Caco-2 (cell line): Measurements from ENCODE around the gene KAT7. TPM values are rescaled to one million over a fixed set of nuclear protein-coding genes. Genes with fewer than 3 reads are reported as not detected.
A peak's percentile ranks its signal among the peaks of the same experiment; 100 is the strongest.

Source experiments
- BruUV-seq: library from RNA; stranded (reverse); fragments of 400-500 nt; replicated peaks from 2 replicates; lab custom pipeline; 2021; lab: Mats Ljungman, UMichigan
- CTCF ChIA-PET: fragments of 300-600 bp; sonication (Branson Sonifier 250); formaldehyde crosslinking; loops from one replicate; lab custom pipeline; 2022; ENCODE audit warnings: antibody characterized with exemption; lab: Charles Lee
- POLR2A ChIA-PET: fragments of 300-600 bp; sonication (Branson Sonifier 250); formaldehyde crosslinking; loops from one replicate; lab custom pipeline; 2022; ENCODE audit warnings: antibody characterized with exemption; lab: Charles Lee
- DNase-seq, 2 experiments: peaks; one replicate each; pipeline versions ENCODE4 v3.0.0 to v3.0.0-alpha.2; 2020 to 2022
- H3K27me3 ChIP-seq: replicated peaks from 2 replicates; pipeline ENCODE4 v1.6.0; 2011; ENCODE audit warnings: low read length; ENCODE audit not compliant: control insufficient read depth, insufficient read depth
- H3K36me3 ChIP-seq: 2 replicates; pipeline ENCODE4 v1.5.1; 2011; ENCODE audit warnings: low read length; ENCODE audit not compliant: control insufficient read depth, insufficient read depth
- H3K4me1 ChIP-seq: fragments of 250-450 bp; sonication (Bioruptor Pico); 2 replicates; pipeline ENCODE4 v1.5.1; 2020; ENCODE audit warnings: mild to moderate bottlenecking
- H3K4me3 ChIP-seq: 2 replicates; pipeline ENCODE4 v1.5.1; 2011; ENCODE audit warnings: low read depth, mild to moderate bottlenecking, control low read depth, low read length
- H3K9me3 ChIP-seq: fragments of 250-450 bp; sonication (Bioruptor Pico); 2 replicates; pipeline ENCODE4 v1.5.1; 2020; ENCODE audit warnings: mild to moderate bottlenecking, moderate library complexity
- H3K27ac Mint-ChIP-seq: one replicate; pipeline ENCODE4 v1.8.0; 2022; ENCODE audit warnings: mixed read lengths; ENCODE audit not compliant: unreplicated experiment
- H3K27me3 Mint-ChIP-seq: one replicate; pipeline ENCODE4 v1.8.0; 2022; ENCODE audit warnings: mixed read lengths; ENCODE audit not compliant: insufficient read depth, unreplicated experiment
- H3K36me3 Mint-ChIP-seq: one replicate; pipeline ENCODE4 v1.8.0; 2022; ENCODE audit warnings: mild to moderate bottlenecking, mixed read lengths; ENCODE audit not compliant: insufficient read depth, unreplicated experiment
- H3K4me1 Mint-ChIP-seq: one replicate; pipeline ENCODE4 v1.8.0; 2022; ENCODE audit warnings: low read depth, mixed read lengths; ENCODE audit not compliant: unreplicated experiment
- H3K4me3 Mint-ChIP-seq: one replicate; pipeline ENCODE4 v1.8.0; 2022; ENCODE audit warnings: mild to moderate bottlenecking, moderate library complexity, mixed read lengths; ENCODE audit not compliant: unreplicated experiment
- H3K9me3 Mint-ChIP-seq: one replicate; pipeline ENCODE4 v1.8.0; 2022; ENCODE audit warnings: mixed read lengths; ENCODE audit not compliant: unreplicated experiment
- intact Hi-C: fragments of 100-400 bp; cut with micrococcal nuclease; formaldehyde crosslinking; loops from one replicate; pipeline ENCODE4 v1.10.0; 2022; ENCODE audit not compliant: unreplicated experiment
- total RNA-seq: library from RNA; stranded (reverse); gene quantifications from 2 replicates; pipeline ENCODE4 v1.2.3, GENCODE V29; 2022
- TF ChIP-seq, protein P1 (sequence below), 2 experiments: fragments of 200-600 bp in 1 of 2; IDR thresholded peaks; 1 replicate in 1 of 2; 2 replicates in 1 of 2; pipeline versions ENCODE4 v1.5.1 to v1.8.0; 2011 to 2022; ENCODE audit warnings: antibody characterized with exemption in 1 of 2, control low read depth in 1 of 2, inconsistent platforms in 1 of 2, low read depth in 1 of 2, low read length in 1 of 2, mild to moderate bottlenecking in 1 of 2, moderate library complexity in 1 of 2; ENCODE audit not compliant: insufficient read depth in 1 of 2, severe bottlenecking in 1 of 2, unreplicated experiment in 1 of 2

Gene KAT7
- total RNA-seq, 1 experiment from 2014 or later = 137 TPM

DNA sequence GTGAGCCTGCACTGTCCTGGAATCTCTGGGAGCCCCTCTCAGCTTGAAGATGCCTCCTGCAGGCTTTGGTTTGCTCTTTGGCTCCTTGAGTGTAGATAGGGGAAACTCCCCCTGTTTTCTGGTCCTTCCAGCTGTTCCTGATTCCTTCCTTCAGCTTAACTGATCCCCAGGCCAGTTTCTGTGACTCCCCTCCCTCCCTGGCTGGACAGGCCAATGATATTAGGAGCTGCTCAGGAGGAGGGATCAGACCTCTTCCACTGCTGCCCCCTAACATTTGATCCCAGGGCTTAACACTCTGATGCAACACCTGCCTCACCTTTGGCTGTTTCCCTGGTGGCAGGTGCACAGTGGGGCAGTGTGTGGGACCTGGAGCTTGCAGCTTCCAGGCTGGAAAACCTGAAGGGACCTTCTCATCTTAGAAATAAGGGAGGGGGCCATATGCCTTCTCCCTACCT is 59.6 kb downstream of the KAT7 start, which contains the start of gene TAC4:
TSS of gene TAC4 (minus strand) at position 51 of the 455 bp plus-strand sequence. CDS start 52 bp downstream, outside the sequence.
- H3K4me3 ChIP-seq = no peak within 1 kb of the TSS
- no TSS peak for BruUV-seq
- no peaks in the 10 kb centered on the region for H3K9me3 ChIP-seq
- Mint-ChIP-seq H3K27me3 (no peaks in the 10 kb centered on the region), H3K4me3 (peak within 1 kb of the TSS; percentile 56), H3K27ac (peak within 1 kb of the TSS; percentile 47), H3K9me3 (no peaks in the 10 kb centered on the region), H3K36me3 (peaks cover 20% of the 10 kb centered on the region), H3K4me1 (peaks cover 22% of the 10 kb centered on the region)
- DNase-seq = peak; percentile 87 to 92
- H3K4me1 ChIP-seq = peaks cover 27% of the 10 kb centered on the region
- intact Hi-C loops = loop anchor here (2.0 kb wide), 1 partner anchor 139 kb away; no protein-coding TSS in a partner anchor
- POLR2A ChIA-PET = interaction anchor here (0.5 to 1.4 kb wide), 7 partner anchors 10 to 1019 kb away, joined by 3 to 8 read pairs (median 4); partner anchors contain the start of genes FAM117A and KAT7
- no peaks in the 10 kb centered on the region for H3K36me3 ChIP-seq
- CTCF ChIA-PET = interaction anchor here (0.6 to 1.5 kb wide), 12 partner anchors 10 to 421 kb away, joined by 3 to 9 read pairs (median 4); partner anchors contain the start of genes FAM117A and SLC35B1
- H3K27me3 ChIP-seq = no peaks in the 10 kb centered on the region
- TF ChIP-seq, protein P1, sequence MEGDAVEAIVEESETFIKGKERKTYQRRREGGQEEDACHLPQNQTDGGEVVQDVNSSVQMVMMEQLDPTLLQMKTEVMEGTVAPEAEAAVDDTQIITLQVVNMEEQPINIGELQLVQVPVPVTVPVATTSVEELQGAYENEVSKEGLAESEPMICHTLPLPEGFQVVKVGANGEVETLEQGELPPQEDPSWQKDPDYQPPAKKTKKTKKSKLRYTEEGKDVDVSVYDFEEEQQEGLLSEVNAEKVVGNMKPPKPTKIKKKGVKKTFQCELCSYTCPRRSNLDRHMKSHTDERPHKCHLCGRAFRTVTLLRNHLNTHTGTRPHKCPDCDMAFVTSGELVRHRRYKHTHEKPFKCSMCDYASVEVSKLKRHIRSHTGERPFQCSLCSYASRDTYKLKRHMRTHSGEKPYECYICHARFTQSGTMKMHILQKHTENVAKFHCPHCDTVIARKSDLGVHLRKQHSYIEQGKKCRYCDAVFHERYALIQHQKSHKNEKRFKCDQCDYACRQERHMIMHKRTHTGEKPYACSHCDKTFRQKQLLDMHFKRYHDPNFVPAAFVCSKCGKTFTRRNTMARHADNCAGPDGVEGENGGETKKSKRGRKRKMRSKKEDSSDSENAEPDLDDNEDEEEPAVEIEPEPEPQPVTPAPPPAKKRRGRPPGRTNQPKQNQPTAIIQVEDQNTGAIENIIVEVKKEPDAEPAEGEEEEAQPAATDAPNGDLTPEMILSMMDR (IDR thresholded peaks at IDR 0.05; ENCODE audit: insufficient read depth in 1 of 2, low read depth in 1 of 2, low read length in 1 of 2, severe bottlenecking in 1 of 2, unreplicated experiment in 1 of 2) = peak; percentile 19 to 54

DNA sequence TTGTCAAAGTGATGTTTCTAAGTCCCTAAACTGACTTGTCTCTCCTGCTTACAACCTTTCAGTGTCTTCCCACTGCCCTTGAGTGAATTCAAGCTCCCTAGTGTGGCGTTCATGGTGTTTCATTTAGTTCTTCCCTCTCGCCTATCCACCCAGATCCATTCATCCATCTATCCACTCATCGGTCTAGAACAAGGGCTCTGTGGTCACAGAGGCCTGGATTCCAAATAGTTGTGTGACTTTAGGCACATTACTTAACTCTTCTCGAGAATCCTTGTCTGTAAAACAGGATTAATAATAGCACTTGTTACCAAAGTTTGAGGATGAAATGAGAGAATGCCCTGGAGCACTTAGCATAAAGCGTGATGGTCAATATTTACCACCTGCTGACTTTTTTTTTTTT is 60.3 kb downstream of the KAT7 start:
- no peaks in the 10 kb centered on the region for H3K27me3 Mint-ChIP-seq
- H3K36me3 Mint-ChIP-seq = peaks cover 19% of the 10 kb centered on the region
- H3K9me3 Mint-ChIP-seq = no peaks in the 10 kb centered on the region
- H3K27ac Mint-ChIP-seq = peak overlapping the region; percentile 47
- TF ChIP-seq, protein P1 (IDR thresholded peaks at IDR 0.05; ENCODE audit: insufficient read depth in 1 of 2, low read depth in 1 of 2, low read length in 1 of 2, severe bottlenecking in 1 of 2, unreplicated experiment in 1 of 2) = no peak
- H3K9me3 ChIP-seq = no peaks in the 10 kb centered on the region
- H3K4me3 ChIP-seq = no peak overlapping the region
- no peaks in the 10 kb centered on the region for H3K36me3 ChIP-seq
- BruUV-seq = no TSS peak
- H3K4me1 ChIP-seq = peaks cover 27% of the 10 kb centered on the region
- ChIA-PET CTCF (interaction anchor here (1.1 to 1.5 kb wide), 7 partner anchors 13 to 349 kb away, joined by 3 to 9 read pairs (median 5); partner anchors contain the start of genes FAM117A and SLC35B1), POLR2A (interaction anchor here (0.5 to 1.4 kb wide), 4 partner anchors 60 to 713 kb away, joined by 3 to 8 read pairs (median 7); partner anchors contain the start of genes FAM117A and KAT7)
- DNase-seq = no peak
- intact Hi-C loops = loop anchor here (2.0 kb wide), 1 partner anchor 140 kb away; no protein-coding TSS in a partner anchor
- H3K27me3 ChIP-seq = no peaks in the 10 kb centered on the region
- H3K4me3 Mint-ChIP-seq = peak overlapping the region; percentile 56
- H3K4me1 Mint-ChIP-seq = peaks cover 22% of the 10 kb centered on the region

DNA sequence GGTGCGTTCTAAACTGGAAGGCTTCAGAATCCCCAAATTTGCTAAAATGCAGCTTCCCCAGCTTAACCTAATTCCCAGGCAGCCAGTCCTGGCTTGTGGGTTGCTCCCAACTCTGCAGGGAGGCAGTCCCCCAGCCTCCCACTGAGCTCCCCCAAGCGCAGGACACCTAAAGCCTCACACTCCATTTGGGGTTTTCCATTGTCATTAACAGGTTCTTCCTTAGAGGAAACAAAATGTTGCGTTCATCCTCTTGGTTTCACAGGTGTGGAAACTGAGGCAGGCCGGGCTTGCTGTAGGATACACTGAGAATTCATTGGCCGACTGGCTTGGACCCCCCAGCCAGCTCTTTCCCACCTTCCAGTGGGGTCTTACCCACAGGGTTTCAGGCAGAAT is 61.7 kb downstream of the KAT7 start:
- Mint-ChIP-seq H3K4me1 (peaks cover 22% of the 10 kb centered on the region), H3K27me3 (peaks cover 5% of the 10 kb centered on the region), H3K27ac (no peak overlapping the region), H3K36me3 (peaks cover 15% of the 10 kb centered on the region), H3K4me3 (peak overlapping the region; percentile 65), H3K9me3 (no peaks in the 10 kb centered on the region)
- no peaks in the 10 kb centered on the region for H3K9me3 ChIP-seq
- no peaks in the 10 kb centered on the region for H3K36me3 ChIP-seq
- BruUV-seq = no TSS peak
- H3K4me3 ChIP-seq = no peak overlapping the region
- TF ChIP-seq, protein P1 (IDR thresholded peaks at IDR 0.05; ENCODE audit: insufficient read depth in 1 of 2, low read depth in 1 of 2, low read length in 1 of 2, severe bottlenecking in 1 of 2, unreplicated experiment in 1 of 2) = no peak
- ChIA-PET CTCF (interaction anchor here (0.6 to 1.0 kb wide), 4 partner anchors 49 to 232 kb away, joined by 3 to 7 read pairs (median 4); no protein-coding TSS in a partner anchor), POLR2A (no interaction called here)
- peaks cover 27% of the 10 kb centered on the region for H3K4me1 ChIP-seq
- intact Hi-C loops = loop anchor here (2.0 to 5.0 kb wide), 2 partner anchors 13 to 283 kb away; no protein-coding TSS in a partner anchor
- DNase-seq = no peak
- H3K27me3 ChIP-seq = no peaks in the 10 kb centered on the region
